Ishikawa (cell line): ENCODE measurements around the gene NUDC.

ENCODE experiments used
- CEBPB ChIP-seq: IDR thresholded peaks from 2 replicates; pipeline ENCODE4 v1.6.1; 2012
- CREB1 ChIP-seq: IDR thresholded peaks from 2 replicates; pipeline ENCODE4 v1.6.1; 2012; ENCODE audit warnings: low read depth
- EP300 ChIP-seq: IDR thresholded peaks from 2 replicates; pipeline ENCODE4 v1.6.1; 2012; ENCODE audit warnings: borderline replicate concordance
- FOXM1 ChIP-seq: IDR thresholded peaks from 2 replicates; pipeline ENCODE4 v1.6.1; 2012; ENCODE audit warnings: low read depth, borderline replicate concordance
- NFIC ChIP-seq: IDR thresholded peaks from 2 replicates; pipeline ENCODE4 v1.6.1; 2012
- RAD21 ChIP-seq: IDR thresholded peaks from 2 replicates; pipeline ENCODE4 v1.6.1; 2012; ENCODE audit warnings: low read depth
- TAF1 ChIP-seq: IDR thresholded peaks from 2 replicates; pipeline ENCODE4 v1.6.1; 2012; ENCODE audit warnings: low read depth, mild to moderate bottlenecking
- TCF12 ChIP-seq: IDR thresholded peaks from 2 replicates; pipeline ENCODE4 v1.6.1; 2012; ENCODE audit warnings: low read depth
- TEAD4 ChIP-seq: IDR thresholded peaks from 2 replicates; pipeline ENCODE4 v1.6.1; 2012
- USF1 ChIP-seq: IDR thresholded peaks from 2 replicates; pipeline ENCODE4 v1.6.1; 2012
- YY1 ChIP-seq: IDR thresholded peaks from 2 replicates; pipeline ENCODE4 v1.6.1; 2012; ENCODE audit warnings: low read depth
- ZBTB7A ChIP-seq: IDR thresholded peaks from 2 replicates; pipeline ENCODE4 v1.6.1; 2012; ENCODE audit warnings: low read depth
- TF ChIP-seq, protein P1 (sequence below): IDR thresholded peaks from 2 replicates; pipeline ENCODE4 v1.6.1; 2012; ENCODE audit warnings: low read depth, mild to moderate bottlenecking
- TF ChIP-seq, protein P2 (sequence below): IDR thresholded peaks from 2 replicates; pipeline ENCODE4 v1.6.1; 2012

DNA sequence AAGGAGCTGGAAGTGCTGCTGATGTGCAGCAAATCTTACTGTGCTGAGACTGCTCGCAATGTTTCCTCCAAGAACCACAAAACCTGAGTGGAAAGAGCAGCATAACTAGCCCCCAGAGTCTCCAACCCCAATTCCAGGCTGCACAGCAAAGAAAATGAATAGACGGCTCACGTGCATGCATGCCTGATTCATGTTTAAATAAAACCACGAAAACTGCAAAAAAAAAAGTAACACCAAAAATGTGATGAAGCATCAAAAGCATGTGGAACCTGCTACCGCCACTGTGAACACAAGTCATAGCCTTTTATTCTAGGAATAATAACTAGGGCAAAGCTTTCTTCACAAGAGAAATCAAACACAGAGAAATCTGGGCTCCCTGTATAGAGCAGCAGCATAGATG is 62.3 kb downstream of the NUDC start:
- TF ChIP-seq, protein P1, sequence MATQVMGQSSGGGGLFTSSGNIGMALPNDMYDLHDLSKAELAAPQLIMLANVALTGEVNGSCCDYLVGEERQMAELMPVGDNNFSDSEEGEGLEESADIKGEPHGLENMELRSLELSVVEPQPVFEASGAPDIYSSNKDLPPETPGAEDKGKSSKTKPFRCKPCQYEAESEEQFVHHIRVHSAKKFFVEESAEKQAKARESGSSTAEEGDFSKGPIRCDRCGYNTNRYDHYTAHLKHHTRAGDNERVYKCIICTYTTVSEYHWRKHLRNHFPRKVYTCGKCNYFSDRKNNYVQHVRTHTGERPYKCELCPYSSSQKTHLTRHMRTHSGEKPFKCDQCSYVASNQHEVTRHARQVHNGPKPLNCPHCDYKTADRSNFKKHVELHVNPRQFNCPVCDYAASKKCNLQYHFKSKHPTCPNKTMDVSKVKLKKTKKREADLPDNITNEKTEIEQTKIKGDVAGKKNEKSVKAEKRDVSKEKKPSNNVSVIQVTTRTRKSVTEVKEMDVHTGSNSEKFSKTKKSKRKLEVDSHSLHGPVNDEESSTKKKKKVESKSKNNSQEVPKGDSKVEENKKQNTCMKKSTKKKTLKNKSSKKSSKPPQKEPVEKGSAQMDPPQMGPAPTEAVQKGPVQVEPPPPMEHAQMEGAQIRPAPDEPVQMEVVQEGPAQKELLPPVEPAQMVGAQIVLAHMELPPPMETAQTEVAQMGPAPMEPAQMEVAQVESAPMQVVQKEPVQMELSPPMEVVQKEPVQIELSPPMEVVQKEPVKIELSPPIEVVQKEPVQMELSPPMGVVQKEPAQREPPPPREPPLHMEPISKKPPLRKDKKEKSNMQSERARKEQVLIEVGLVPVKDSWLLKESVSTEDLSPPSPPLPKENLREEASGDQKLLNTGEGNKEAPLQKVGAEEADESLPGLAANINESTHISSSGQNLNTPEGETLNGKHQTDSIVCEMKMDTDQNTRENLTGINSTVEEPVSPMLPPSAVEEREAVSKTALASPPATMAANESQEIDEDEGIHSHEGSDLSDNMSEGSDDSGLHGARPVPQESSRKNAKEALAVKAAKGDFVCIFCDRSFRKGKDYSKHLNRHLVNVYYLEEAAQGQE: no peak
- TF ChIP-seq YY1 (no peak), FOXM1 (no peak), TAF1 (no peak), TEAD4 (no peak), NFIC (no peak), RAD21 (no peak), TCF12 (no peak), EP300 (no peak), CEBPB (no peak), USF1 (no peak), CREB1 (no peak), ZBTB7A (no peak)
- TF ChIP-seq, protein P2, sequence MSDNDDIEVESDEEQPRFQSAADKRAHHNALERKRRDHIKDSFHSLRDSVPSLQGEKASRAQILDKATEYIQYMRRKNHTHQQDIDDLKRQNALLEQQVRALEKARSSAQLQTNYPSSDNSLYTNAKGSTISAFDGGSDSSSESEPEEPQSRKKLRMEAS: no peak
